IPS-18c (cell line): ENCODE measurements around the gene SGK1.
"Not testable (repeated sequence)": the region's sequence is repeated elsewhere in the genome, so short reads cannot be mapped to it uniquely, and the experiment has no call there.

Experiments used
- H3K4me3 ChIP-seq: 2 replicates; pipeline ENCODE4 v1.7.0; 2013; ENCODE audit warnings: low read depth, mild to moderate bottlenecking, low read length, moderate library complexity; ENCODE audit not compliant: insufficient read depth
- H3K9me3 ChIP-seq: one replicate; pipeline ENCODE4 v1.6.1; 2013; ENCODE audit warnings: mild to moderate bottlenecking, low read length, moderate library complexity; ENCODE audit not compliant: control insufficient read depth, insufficient read depth

SGK1 gene

GRCh38 chr6:134249239-134249758 lies 68.6 kb downstream of the SGK1 start:
- Histone ChIP-seq H3K9me3 (no peaks in the 10 kb centered on the region), H3K4me3 (no peak overlapping the region)

- H3K9me3 ChIP-seq = no peaks in the 10 kb centered on the region
- H3K4me3 ChIP-seq = no peak overlapping the region
Observed at GRCh38 chr6:134247844-134248580, 69.9 kb downstream of the SGK1 start.

- no peak overlapping the region for H3K4me3 ChIP-seq
- H3K9me3 ChIP-seq = no peaks in the 10 kb centered on the region
Observed at GRCh38 chr6:134247231-134247833, 70.6 kb downstream of the SGK1 start.

- H3K4me3 ChIP-seq = no peak overlapping the region
- no peaks in the 10 kb centered on the region for H3K9me3 ChIP-seq
Observed at GRCh38 chr6:134245706-134246105, 72.2 kb downstream of the SGK1 start.

- Histone ChIP-seq H3K9me3 (no peaks in the 10 kb centered on the region), H3K4me3 (no peak overlapping the region)
Observed at GRCh38 chr6:134245041-134245440, 72.9 kb downstream of the SGK1 start.

GRCh38 chr6:134240665-134241431 lies 77.1 kb downstream of the SGK1 start:
- Histone ChIP-seq H3K9me3 (no peaks in the 10 kb centered on the region), H3K4me3 (no peak overlapping the region)

- H3K9me3 ChIP-seq = no peaks in the 10 kb centered on the region
- H3K4me3 ChIP-seq = no peak overlapping the region
Observed at GRCh38 chr6:134238960-134239795, 78.7 kb downstream of the SGK1 start.

GRCh38 chr6:134238006-134238405 lies 79.9 kb downstream of the SGK1 start:
- no peak overlapping the region for H3K4me3 ChIP-seq
- H3K9me3 ChIP-seq = no peaks in the 10 kb centered on the region

- no peak overlapping the region for H3K4me3 ChIP-seq
Observed at GRCh38 chr6:134235937-134236751, 81.8 kb downstream of the SGK1 start.

GRCh38 chr6:134235334-134235733 lies 82.6 kb downstream of the SGK1 start:
- not testable (repeated sequence) for H3K9me3 ChIP-seq, H3K4me3 ChIP-seq

More at GRCh38 chr6:134235937-134236751, 81.8 kb downstream of the SGK1 start:
- H3K9me3 ChIP-seq = no peaks in the 10 kb centered on the region

GRCh38 chr6:134233180-134233955 lies 84.5 kb downstream of the SGK1 start:
- no peaks in the 10 kb centered on the region for H3K9me3 ChIP-seq
- no peak overlapping the region for H3K4me3 ChIP-seq

- no peaks in the 10 kb centered on the region for H3K9me3 ChIP-seq
Observed at GRCh38 chr6:134230940-134231339, 87.0 kb downstream of the SGK1 start.

GRCh38 chr6:134230087-134230700 lies 87.7 kb downstream of the SGK1 start:
- H3K9me3 ChIP-seq = no peaks in the 10 kb centered on the region
- no peak overlapping the region for H3K4me3 ChIP-seq

More at GRCh38 chr6:134230940-134231339, 87.0 kb downstream of the SGK1 start:
- H3K4me3 ChIP-seq = no peak overlapping the region

GRCh38 chr6:134229520-134229919 lies 88.4 kb downstream of the SGK1 start:
- Histone ChIP-seq H3K4me3 (no peak overlapping the region), H3K9me3 (no peaks in the 10 kb centered on the region)

- Histone ChIP-seq H3K9me3 (no peaks in the 10 kb centered on the region), H3K4me3 (no peak overlapping the region)
Observed at GRCh38 chr6:134223796-134224420, 94.0 kb downstream of the SGK1 start.
